ENCODE data around the gene HDAC4.

DNA sequence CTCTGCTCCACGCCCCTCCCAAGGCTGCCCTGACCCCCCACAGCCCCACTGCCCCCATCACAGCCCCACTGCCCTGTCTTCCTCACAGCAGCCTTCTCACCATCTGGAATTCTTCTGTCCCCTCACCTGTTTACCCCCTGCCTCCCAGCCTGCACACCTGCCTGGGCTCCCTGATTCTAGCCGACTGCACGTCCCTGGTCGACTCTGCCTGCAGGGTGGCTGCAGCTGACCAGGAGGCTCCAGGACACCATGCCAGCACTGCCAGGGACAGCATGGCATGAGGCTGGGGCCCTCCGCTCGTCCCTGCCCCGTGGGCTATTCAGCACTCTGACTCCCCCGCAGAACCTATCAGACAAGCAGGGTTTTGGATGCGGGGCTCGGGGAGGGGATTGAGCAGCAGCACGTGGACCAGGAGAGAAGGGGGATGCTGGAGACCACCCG, 254.1 kb downstream of the HDAC4 start:
- TF ChIP-seq, protein P1, sequence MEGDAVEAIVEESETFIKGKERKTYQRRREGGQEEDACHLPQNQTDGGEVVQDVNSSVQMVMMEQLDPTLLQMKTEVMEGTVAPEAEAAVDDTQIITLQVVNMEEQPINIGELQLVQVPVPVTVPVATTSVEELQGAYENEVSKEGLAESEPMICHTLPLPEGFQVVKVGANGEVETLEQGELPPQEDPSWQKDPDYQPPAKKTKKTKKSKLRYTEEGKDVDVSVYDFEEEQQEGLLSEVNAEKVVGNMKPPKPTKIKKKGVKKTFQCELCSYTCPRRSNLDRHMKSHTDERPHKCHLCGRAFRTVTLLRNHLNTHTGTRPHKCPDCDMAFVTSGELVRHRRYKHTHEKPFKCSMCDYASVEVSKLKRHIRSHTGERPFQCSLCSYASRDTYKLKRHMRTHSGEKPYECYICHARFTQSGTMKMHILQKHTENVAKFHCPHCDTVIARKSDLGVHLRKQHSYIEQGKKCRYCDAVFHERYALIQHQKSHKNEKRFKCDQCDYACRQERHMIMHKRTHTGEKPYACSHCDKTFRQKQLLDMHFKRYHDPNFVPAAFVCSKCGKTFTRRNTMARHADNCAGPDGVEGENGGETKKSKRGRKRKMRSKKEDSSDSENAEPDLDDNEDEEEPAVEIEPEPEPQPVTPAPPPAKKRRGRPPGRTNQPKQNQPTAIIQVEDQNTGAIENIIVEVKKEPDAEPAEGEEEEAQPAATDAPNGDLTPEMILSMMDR (optimal IDR thresholded peaks at IDR 0.05 in 1 of 3, IDR thresholded peaks at IDR 0.05 in 1 of 3, conservative IDR thresholded peaks at IDR 0.05 in 1 of 3; ENCODE audit: extremely low read depth in 1 of 3, insufficient read depth in 2 of 3, low read length in 3 of 3): no peak
- no peak for TF ChIP-seq EZH2 (IDR thresholded peaks at IDR 0.05; ENCODE audit: low read length)
